ENCODE measurements around the gene MPHOSPH6. TPM values are rescaled to one million over a fixed set of nuclear protein-coding genes. Genes with fewer than 3 reads are reported as not detected.
A peak's percentile ranks its signal among the peaks of the same experiment; 100 is the strongest.

Gene MPHOSPH6
- total and polyA plus RNA-seq, 8 donors: 1.9 to 15.3 (median 6.9) TPM

DNA sequence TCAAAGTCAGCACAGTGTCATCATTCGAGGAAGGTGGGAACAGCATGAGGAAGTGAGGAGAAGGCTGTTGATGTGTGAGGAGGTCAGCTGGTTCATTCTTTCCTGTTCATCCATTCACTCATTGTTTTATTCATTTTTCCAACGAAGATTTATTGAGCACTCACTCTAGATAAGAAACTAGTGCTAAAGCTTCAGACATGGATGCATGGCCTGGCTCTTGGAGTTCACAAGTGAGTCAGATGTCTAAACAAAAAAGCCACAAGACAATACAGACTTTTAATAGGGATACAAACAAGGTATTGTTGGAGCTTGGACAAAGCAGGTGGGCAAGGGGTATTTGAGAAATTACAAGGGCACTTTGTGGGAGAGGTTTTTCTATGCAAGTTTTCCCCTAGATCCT lies 31.3 kb upstream of the MPHOSPH6 start:
- WGBS, 2 donors: 37 to 60% methylated on average over 2 of the region's 2 CpGs

DNA sequence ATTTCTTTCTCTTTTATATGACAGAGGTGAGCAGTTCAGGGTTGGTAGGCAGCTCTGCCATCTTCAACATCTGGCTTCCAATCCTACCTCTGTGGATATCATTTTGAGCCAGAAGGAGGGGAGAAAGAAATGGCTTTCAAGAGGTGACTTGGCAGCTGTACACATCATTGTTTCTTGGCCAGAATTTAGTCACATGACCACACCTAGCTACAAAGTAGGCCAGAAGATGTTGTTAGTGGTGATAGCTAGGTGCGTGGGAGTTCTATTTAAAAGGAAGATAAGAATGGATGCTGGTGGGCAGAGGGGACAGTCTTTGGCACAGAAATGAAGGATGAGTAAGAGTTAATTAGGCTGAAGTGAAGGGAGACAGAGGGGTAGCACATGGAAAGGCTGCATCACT lies 29.2 kb upstream of the MPHOSPH6 start:
- ATAC-seq: no peak
- intact Hi-C loops (cut with DNase I): no loop called here
- TF ChIP-seq, protein P1, sequence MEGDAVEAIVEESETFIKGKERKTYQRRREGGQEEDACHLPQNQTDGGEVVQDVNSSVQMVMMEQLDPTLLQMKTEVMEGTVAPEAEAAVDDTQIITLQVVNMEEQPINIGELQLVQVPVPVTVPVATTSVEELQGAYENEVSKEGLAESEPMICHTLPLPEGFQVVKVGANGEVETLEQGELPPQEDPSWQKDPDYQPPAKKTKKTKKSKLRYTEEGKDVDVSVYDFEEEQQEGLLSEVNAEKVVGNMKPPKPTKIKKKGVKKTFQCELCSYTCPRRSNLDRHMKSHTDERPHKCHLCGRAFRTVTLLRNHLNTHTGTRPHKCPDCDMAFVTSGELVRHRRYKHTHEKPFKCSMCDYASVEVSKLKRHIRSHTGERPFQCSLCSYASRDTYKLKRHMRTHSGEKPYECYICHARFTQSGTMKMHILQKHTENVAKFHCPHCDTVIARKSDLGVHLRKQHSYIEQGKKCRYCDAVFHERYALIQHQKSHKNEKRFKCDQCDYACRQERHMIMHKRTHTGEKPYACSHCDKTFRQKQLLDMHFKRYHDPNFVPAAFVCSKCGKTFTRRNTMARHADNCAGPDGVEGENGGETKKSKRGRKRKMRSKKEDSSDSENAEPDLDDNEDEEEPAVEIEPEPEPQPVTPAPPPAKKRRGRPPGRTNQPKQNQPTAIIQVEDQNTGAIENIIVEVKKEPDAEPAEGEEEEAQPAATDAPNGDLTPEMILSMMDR (IDR thresholded peaks at IDR 0.05): no peak

More for the DNA sequence above, 31.3 kb upstream of the MPHOSPH6 start:
- no peaks in the 10 kb centered on the region for H3K4me1 ChIP-seq
- intact Hi-C loops (cut with DNase I): no loop called here
- H3K9me3 ChIP-seq: no peaks in the 10 kb centered on the region
- H3K27me3 ChIP-seq: no peaks in the 10 kb centered on the region
- ATAC-seq (no peak), DNase-seq (no peak), FAIRE-seq (no peak)
- TF ChIP-seq, protein P1 (IDR thresholded peaks at IDR 0.05): no peak
- H3K27ac ChIP-seq: no peak overlapping the region
- H3K4me3 ChIP-seq: no peak overlapping the region
- no peaks in the 10 kb centered on the region for H3K36me3 ChIP-seq

DNA sequence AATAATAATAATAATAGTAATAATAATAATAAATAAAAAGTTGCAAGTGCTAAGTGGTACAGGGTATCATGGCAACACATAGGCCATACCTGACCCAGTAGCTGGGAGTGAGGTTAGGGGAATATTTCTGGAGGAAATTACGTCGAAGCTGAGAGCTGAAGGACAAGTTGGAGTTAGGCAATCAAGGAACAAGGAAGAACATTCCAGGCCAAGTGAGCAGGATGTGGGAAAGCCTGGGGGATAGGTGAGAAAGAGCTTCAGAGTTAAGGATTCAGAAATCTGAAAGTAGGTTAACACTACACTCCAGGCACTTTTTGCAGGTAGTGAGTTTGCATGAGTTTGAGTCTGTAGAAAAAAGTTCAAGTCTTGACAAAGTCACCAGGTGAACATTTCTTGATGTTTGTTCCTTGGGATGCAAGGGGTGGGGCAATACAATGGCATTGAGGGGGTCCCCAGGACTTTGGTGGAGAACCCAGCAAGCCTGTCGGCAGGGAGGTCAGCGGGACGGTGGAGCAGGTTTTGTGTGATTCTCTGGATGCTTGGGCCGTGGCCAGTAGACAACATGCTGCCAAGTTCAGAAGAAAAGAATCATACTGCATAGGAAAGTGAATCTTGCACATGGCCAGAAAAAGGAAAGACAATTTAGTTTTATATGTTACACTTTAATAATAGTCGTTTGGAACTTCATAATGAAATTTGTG lies 27.7 kb upstream of the MPHOSPH6 start:
- intact Hi-C loops (cut with DNase I): no loop called here
- peak in 2 of 4 donors; percentile 12 to 14 for ATAC-seq
- no peak for DNase-seq
- no peaks in the 10 kb centered on the region for H3K27me3 ChIP-seq
- FAIRE-seq: no peak
- H3K4me3 ChIP-seq: no peak overlapping the region
- H3K9me3 ChIP-seq: no peaks in the 10 kb centered on the region
- TF ChIP-seq, protein P1 (IDR thresholded peaks at IDR 0.05): no peak
- no peaks in the 10 kb centered on the region for H3K36me3 ChIP-seq
- no peak overlapping the region for H3K27ac ChIP-seq
- 41 to 42% methylated on average over 7 of the region's 7 CpGs for WGBS, 2 donors
- H3K4me1 ChIP-seq: no peaks in the 10 kb centered on the region

More for the DNA sequence above, 29.2 kb upstream of the MPHOSPH6 start:
- Histone ChIP-seq H3K27me3 (no peaks in the 10 kb centered on the region), H3K4me3 (no peak overlapping the region), H3K4me1 (no peaks in the 10 kb centered on the region), H3K9me3 (no peaks in the 10 kb centered on the region), H3K27ac (no peak overlapping the region), H3K36me3 (no peaks in the 10 kb centered on the region)
- 58 to 60% methylated on average over 1 of the region's 1 CpG for WGBS, 2 donors
- no peak for FAIRE-seq
- no peak for DNase-seq

DNA sequence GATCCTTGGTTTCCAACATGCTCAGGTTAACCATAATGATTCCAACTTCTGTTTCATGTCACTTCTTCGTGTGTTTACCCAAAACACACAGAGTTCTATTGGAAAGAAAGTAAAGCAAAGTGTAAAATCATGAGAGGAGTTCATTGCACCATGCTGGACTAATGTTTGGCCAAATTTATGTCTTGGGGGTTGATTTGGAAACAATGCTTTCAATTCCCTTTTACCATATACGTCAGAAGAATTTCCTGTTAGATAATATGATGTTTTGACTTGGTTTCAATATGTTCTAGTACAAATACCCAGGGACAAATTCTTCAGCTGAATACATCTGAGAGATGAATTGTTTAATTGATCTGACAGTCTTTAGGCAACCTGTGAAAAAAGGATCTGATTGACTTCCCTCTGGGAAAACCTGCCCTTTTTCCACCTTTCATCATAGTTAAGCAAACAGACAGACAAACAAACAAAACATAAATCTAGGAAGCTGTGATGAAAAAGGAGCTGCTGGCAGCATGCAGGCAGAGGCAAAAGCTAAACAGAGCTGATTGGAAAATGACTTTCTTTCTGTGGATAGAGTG lies 26.0 kb upstream of the MPHOSPH6 start:
- intact Hi-C loops (cut with DNase I): no loop called here
- H3K4me3 ChIP-seq: no peak overlapping the region
- ATAC-seq (peak in 3 of 4 donors; percentile 34 to 51 (median 44)), DNase-seq (no peak), FAIRE-seq (peak; percentile 32)
- H3K4me1 ChIP-seq: no peaks in the 10 kb centered on the region
- peak overlapping the region in 1 of 4 donors; percentile 17 for H3K27ac ChIP-seq
- H3K9me3 ChIP-seq: no peaks in the 10 kb centered on the region
- H3K36me3 ChIP-seq: no peaks in the 10 kb centered on the region
- TF ChIP-seq, protein P1 (IDR thresholded peaks at IDR 0.05): no peak
- WGBS, 2 donors: 21 to 22% methylated on average over 2 of the region's 2 CpGs
- no peaks in the 10 kb centered on the region for H3K27me3 ChIP-seq

DNA sequence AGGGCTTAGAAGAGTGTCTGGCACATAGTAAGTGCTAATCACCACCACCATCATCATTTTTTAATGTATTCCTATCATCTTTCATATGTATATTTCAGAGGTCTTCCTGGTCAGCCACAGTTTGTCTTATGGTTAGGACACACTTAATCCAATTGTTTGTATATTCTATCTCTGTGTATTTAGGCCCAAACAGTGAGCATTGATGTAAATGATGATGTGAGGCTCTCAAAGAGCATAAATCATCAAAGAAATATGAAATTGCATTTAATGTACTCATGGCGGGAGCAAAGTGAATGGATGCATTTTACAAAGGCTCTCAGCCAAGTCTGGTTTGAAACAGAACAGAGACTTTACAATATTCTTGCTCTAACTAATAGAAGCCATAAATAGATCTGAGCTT lies 24.1 kb upstream of the MPHOSPH6 start:
- no peak for DNase-seq
- H3K36me3 ChIP-seq: no peaks in the 10 kb centered on the region
- no peaks in the 10 kb centered on the region for H3K27me3 ChIP-seq
- TF ChIP-seq, protein P1 (IDR thresholded peaks at IDR 0.05): no peak
- no peaks in the 10 kb centered on the region for H3K9me3 ChIP-seq
- WGBS, 2 donors: 82 to 90% methylated on average over 1 of the region's 1 CpG
- H3K4me3 ChIP-seq: no peak overlapping the region
- intact Hi-C loops (cut with DNase I): no loop called here
- FAIRE-seq: no peak
- no peaks in the 10 kb centered on the region for H3K4me1 ChIP-seq
- no peak overlapping the region for H3K27ac ChIP-seq
- ATAC-seq: no peak
